VCaP (cell line): Measurements from ENCODE around the gene RERE.
"Not testable (repeated sequence)": the region's sequence is repeated elsewhere in the genome, so short reads cannot be mapped to it uniquely, and the experiment has no call there.

Source experiments
- H3K27ac ChIP-seq: fragments of 450-650 bp; 2 replicates; pipeline ENCODE4 v1.5.1; 2017
- CTCF ChIP-seq: fragments of 450-650 bp; conservative IDR thresholded peaks from 2 replicates; pipeline ENCODE4 v1.5.1; 2017; ENCODE audit warnings: mild to moderate bottlenecking, moderate library complexity

The RERE gene

GRCh38 chr1:8516278-8516777, 301.1 kb downstream of the RERE start:
- H3K27ac ChIP-seq: no peak overlapping the region

DNA sequence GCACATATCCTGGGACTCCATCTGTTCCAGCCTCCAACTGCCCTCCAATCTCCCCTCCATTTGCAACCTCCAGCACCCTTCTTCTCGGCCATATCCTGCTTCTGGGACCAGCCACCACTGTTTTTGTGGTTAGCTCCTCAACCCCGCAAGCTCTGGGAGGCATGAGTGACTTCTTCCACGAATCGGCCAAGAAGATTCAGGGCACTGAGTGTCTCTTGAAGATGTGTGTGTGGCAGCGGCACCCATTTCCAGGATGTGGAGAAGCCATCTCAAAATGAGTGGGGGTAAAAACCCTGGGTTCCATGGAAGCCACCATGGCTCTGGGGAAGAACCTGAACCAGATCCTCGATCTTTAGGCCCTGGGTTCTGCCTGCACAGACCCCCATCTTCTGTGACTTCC, 304.9 kb downstream of the RERE start:
- no peak overlapping the region for H3K27ac ChIP-seq
- no peak for TF ChIP-seq CTCF

More at GRCh38 chr1:8516278-8516777, 301.1 kb downstream of the RERE start:
- TF ChIP-seq CTCF: no peak

DNA sequence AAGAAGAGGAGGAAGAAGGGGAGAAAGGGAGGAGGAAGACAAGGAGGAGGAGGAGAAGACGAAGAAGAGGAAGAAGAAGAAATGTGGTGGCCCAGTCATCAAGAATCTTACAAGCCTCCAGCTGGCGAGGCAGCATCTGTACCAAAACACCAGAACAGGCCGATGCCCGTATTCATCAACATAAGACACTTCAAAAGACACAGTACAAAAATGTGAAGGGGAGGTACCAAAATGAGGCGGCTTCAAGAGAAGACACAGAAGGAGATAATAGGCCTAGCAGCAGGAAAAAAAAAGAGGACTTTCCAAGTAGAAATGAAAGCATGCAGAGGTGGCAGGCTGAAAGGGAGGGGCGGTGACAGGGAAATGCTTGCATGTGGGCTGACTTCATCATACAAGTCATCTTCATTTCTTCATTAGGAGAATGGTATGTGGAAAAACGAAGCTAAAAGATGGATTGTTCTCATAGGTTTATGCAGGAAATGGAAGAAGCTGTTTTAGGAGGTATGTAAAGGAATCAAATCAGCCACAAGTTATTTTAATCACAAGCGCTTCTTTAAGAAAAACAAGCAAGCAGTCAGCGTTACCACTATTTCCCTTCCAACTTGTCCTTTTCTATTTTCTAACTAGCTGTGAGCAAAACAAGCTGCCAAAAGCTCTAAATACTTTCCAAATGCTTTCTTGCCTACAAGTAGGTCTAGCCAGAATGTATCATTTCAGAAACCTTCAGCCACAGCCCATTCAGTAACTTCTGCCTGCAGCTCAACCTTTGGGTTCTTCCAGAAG, 307.2 kb downstream of the RERE start:
- no peak overlapping the region for H3K27ac ChIP-seq
- TF ChIP-seq CTCF: no peak

DNA sequence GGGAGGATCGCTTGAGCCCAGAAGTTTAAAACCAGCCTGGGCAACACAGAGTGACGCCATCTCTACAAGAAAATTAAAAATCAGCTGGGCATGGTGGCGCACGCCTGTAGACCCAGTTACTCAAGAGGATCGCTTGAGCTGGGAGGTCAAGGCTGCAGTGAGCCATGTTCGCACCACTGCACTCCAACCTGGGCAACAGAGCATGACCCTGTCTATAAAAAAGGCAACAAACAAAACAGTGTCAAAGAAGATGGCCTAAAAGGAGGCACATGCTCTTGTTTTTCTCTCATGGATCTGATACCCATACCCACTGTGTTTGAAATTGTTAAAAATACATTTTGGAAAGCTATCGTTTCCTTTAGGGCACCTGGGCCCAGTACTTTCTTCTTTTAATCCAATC, 307.9 kb downstream of the RERE start:
- TF ChIP-seq CTCF: no peak
- H3K27ac ChIP-seq: no peak overlapping the region

DNA sequence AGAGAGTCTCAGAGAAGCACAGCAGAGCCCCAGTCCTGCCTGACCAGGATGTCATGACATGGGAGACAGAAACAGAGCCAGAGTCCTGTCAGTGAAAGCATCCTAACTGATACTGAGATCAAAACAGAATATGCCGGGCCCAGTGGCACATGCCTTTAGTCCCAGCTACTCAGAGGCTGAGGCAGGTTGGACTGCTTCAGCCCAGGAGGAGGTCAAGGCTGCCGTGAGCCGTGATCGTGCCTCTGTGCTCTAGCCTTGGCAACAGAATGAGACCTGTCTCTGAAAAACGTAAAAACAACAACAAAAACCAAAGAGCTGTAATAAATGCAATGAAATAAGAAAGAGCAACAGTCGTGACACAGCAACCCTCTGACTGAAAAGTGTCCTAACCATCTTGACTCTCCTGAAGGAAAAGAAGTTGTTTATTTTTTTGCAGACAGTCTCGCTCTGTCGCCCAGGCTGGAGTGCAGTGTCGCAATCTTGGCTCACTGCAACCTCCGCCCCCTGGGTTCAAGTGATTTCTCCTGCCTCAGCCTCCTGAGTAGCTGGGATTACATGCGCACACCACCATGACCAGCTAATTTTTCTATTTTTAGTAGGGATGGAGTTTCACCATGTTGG, 310.3 kb downstream of the RERE start:
- TF ChIP-seq CTCF: no peak
- no peak overlapping the region for H3K27ac ChIP-seq

DNA sequence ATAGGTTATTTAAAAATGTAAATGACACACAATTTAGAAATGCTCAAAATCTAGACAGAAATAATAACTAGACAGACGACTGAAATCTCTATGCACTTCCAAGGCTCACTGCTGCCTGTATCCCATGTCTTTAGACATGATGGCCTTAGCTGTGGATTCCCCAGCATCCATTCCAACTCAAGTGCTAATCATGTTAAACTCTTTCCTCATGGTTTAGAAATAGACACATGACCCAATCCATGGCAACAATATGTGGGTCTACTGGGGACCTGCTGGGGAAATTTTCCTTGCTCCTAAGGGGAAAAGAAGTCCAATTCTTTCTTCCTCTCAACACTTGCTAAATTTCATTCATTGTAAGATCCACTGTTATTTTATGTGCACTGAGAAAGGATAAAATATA, 311.0 kb downstream of the RERE start:
- TF ChIP-seq CTCF: no peak
- H3K27ac ChIP-seq: no peak overlapping the region

DNA sequence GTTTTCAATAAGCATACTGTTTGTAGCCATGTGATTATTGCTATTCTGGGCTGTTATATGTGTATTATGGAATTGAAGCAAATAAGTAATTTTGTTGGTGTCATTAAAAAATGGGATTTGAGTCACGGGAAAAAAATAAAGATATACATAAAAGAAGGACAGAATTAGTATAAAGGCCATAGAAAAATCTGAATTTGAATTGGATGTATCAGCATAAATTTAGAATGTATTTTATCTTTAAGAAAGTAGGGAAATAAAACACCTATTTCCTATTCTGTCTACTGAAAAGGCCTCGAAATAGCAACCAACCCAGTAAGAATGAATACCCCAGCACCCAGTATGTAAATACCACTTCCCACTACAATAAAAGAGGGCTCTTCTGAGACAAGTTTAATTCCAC, 313.6 kb downstream of the RERE start:
- TF ChIP-seq CTCF: no peak
- peak overlapping the region; percentile 1; the same call in 1 of the 2 replicates for H3K27ac ChIP-seq

DNA sequence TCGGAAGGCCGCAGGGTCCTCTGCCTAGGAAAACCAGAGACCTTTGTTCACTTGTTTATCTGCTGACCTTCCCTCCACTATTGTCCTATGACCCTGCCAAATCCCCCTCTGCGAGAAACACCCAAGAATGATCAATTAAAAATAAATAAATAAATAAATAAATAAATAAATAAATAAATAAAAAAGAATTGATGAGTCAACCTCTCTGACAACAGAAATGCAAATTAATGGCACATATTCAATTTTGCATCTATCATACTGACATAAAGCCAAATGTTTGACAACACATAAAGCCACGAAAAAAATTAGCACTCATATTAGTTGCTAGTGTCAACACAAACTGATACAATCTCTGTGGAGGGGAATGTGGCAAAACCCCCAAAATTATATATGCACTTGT, 314.5 kb downstream of the RERE start:
- H3K27ac ChIP-seq: not testable (repeated sequence)
